GM23338 (cell line): Measurements from ENCODE around the gene OR10R2. TPM values are rescaled to one million over a fixed set of nuclear protein-coding genes. Genes with fewer than 3 reads are reported as not detected.

ENCODE experiments used
- ATAC-seq: fragments of 200-7000 bp; cut with Tn5 transposase; 3 replicates; pipeline ENCODE4 v1.9.1; 2020
- DNase-seq: peaks from one replicate; pipeline ENCODE4 v3.0.0-alpha.2; 2015; ENCODE audit warnings: low spot score
- H2AFZ ChIP-seq: fragments of 200-600 bp; sonication (generic); 2 replicates; pipeline ENCODE4 v1.8.0; 2016; ENCODE audit warnings: antibody characterized with exemption, mild to moderate bottlenecking, moderate library complexity
- H3F3A ChIP-seq: fragments of 200-600 bp; sonication (generic); replicated peaks from 2 replicates; pipeline ENCODE4 v1.8.0; 2017; ENCODE audit warnings: antibody characterized with exemption, mixed run types, low read depth
- H3K27ac ChIP-seq: fragments of 200-600 bp; sonication (generic); 2 replicates; pipeline ENCODE4 v1.6.1; 2016; ENCODE audit warnings: low read depth
- H3K27me3 ChIP-seq: fragments of 200-600 bp; sonication (generic); 2 replicates; pipeline ENCODE4 v1.8.0; 2016; ENCODE audit warnings: mild to moderate bottlenecking, mixed run types, moderate library complexity; ENCODE audit not compliant: insufficient read depth
- H3K36me3 ChIP-seq: fragments of 200-600 bp; sonication (generic); 2 replicates; pipeline ENCODE4 v1.8.0; 2016; ENCODE audit warnings: mild to moderate bottlenecking; ENCODE audit not compliant: insufficient read depth
- H3K4me1 ChIP-seq: fragments of 200-600 bp; sonication (generic); 2 replicates; pipeline ENCODE4 v1.8.0; 2016; ENCODE audit warnings: mild to moderate bottlenecking, moderate library complexity; ENCODE audit not compliant: insufficient read depth
- H3K4me2 ChIP-seq: fragments of 200-600 bp; sonication (generic); 2 replicates; pipeline ENCODE4 v1.7.1; 2017; ENCODE audit warnings: mixed run types
- H3K4me3 ChIP-seq: fragments of 200-600 bp; sonication (generic); 2 replicates; pipeline ENCODE4 v1.6.1; 2016; ENCODE audit warnings: mixed run types
- H3K79me2 ChIP-seq: fragments of 200-600 bp; sonication (generic); replicated peaks from 2 replicates; pipeline ENCODE4 v1.8.0; 2017; ENCODE audit warnings: mild to moderate bottlenecking; ENCODE audit not compliant: insufficient read depth
- H3K9me2 ChIP-seq: fragments of 200-600 bp; sonication (generic); 2 replicates; pipeline ENCODE4 v1.8.0; 2017; ENCODE audit not compliant: insufficient read depth
- H4K20me1 ChIP-seq: fragments of 200-600 bp; sonication (generic); replicated peaks from 2 replicates; pipeline ENCODE4 v1.8.0; 2017; ENCODE audit warnings: mild to moderate bottlenecking; ENCODE audit not compliant: insufficient read depth
- H3K27ac Mint-ChIP-seq: 2 replicates; pipeline ENCODE4 v1.8.0; 2020; ENCODE audit warnings: inconsistent platforms, mild to moderate bottlenecking, moderate library complexity, mixed read lengths
- H3K27me3 Mint-ChIP-seq: 3 replicates; pipeline ENCODE4 v1.8.0; 2022; ENCODE audit warnings: low read depth, mild to moderate bottlenecking, moderate library complexity, mixed read lengths, inconsistent platforms; ENCODE audit not compliant: insufficient read depth, poor library complexity
- H3K36me3 Mint-ChIP-seq: 3 replicates; pipeline ENCODE4 v1.8.0; 2021; ENCODE audit warnings: low read depth, mild to moderate bottlenecking, inconsistent platforms, moderate library complexity, mixed read lengths
- H3K4me1 Mint-ChIP-seq: 3 replicates; pipeline ENCODE4 v1.8.0; 2020; ENCODE audit warnings: mild to moderate bottlenecking, inconsistent platforms, mixed read lengths
- H3K4me3 Mint-ChIP-seq: 3 replicates; pipeline ENCODE4 v1.8.0; 2021; ENCODE audit warnings: moderate library complexity, mild to moderate bottlenecking, inconsistent platforms, mixed read lengths
- H3K9me3 Mint-ChIP-seq: 3 replicates; pipeline ENCODE4 v1.8.0; 2020; ENCODE audit warnings: moderate library complexity, mild to moderate bottlenecking, inconsistent platforms, mixed read lengths
- JUNB ChIP-seq: IDR thresholded peaks from one replicate; pipeline ENCODE4 v1.6.1; 2016; ENCODE audit warnings: antibody characterized with exemption; ENCODE audit not compliant: unreplicated experiment
- NANOG ChIP-seq: IDR thresholded peaks from 2 replicates; pipeline ENCODE4 v1.6.1; 2016; ENCODE audit warnings: antibody characterized with exemption, borderline replicate concordance
- STAT1 ChIP-seq: IDR thresholded peaks from one replicate; pipeline ENCODE4 v1.6.1; 2016; ENCODE audit warnings: antibody characterized with exemption; ENCODE audit not compliant: unreplicated experiment
- ZNF114 ChIP-seq: fragments of 250-450 bp; sonication (Bioruptor Pico); IDR thresholded peaks from 2 replicates; pipeline ENCODE4 v1.5.0; 2020; ENCODE audit warnings: mild to moderate bottlenecking, moderate library complexity
- ZNF331 ChIP-seq: fragments of 250-450 bp; sonication (Bioruptor Pico); IDR thresholded peaks from 2 replicates; pipeline ENCODE4 v1.5.0; 2020; ENCODE audit warnings: low read depth, mild to moderate bottlenecking, moderate library complexity
- polyA plus RNA-seq: library from polyadenylated mRNA; unstranded; fragments of >200 nt; fragmentation: Nextera tagmentation; extraction: Ambion mirVana; gene quantifications from 2 replicates; pipeline ENCODE4 v1.2.1, GENCODE V29; 2016
- total RNA-seq: library from RNA; depleted of rRNA; stranded (reverse); fragments of >200 nt; shearing (Covaris generic); gene quantifications from 2 replicates; pipeline ENCODE4 v1.2.3, GENCODE V29; 2014

Gene OR10R2
- total and polyA plus RNA-seq, 2 experiments from 2014 or later: not detected

DNA sequence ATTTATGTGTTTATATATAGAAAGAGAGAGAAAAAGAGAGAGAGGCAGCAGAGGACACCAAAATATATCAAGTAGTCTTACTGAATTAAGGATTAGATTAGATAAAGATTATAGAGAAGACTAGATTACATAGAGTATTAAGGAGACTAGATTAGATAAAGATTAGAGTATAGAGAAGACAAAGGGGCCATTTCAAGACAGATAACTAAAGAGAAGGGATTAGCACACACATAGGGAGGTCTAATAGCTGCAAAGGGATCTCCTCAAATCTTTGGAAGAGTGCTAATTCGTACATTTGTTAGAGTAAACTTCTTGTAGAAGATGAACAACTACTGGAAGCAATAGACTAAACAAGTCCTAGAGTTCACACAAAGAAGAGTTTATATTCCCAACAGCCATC is 48.0 kb downstream of the OR10R2 start:
- H3K9me3 Mint-ChIP-seq: no peaks in the 10 kb centered on the region
- Histone ChIP-seq H3K4me3 (no peak overlapping the region), H4K20me1 (no peaks in the 10 kb centered on the region), H3K4me2 (no peak overlapping the region), H3K27me3 (no peaks in the 10 kb centered on the region), H2AFZ (no peak overlapping the region), H3K27ac (no peak overlapping the region), H3K36me3 (no peaks in the 10 kb centered on the region), H3K79me2 (no peaks in the 10 kb centered on the region), H3K4me1 (peaks cover 24% of the 10 kb centered on the region), H3K9me2 (peaks cover 12% of the 10 kb centered on the region), H3F3A (no peaks in the 10 kb centered on the region)
- H3K4me1 Mint-ChIP-seq: peaks cover 18% of the 10 kb centered on the region
- DNase-seq: no peak
- no peak overlapping the region for H3K27ac Mint-ChIP-seq
- no peaks in the 10 kb centered on the region for H3K27me3 Mint-ChIP-seq
- TF ChIP-seq JUNB: no peak
- H3K36me3 Mint-ChIP-seq: peaks cover 5% of the 10 kb centered on the region; the same call in 2 of the 3 replicates
- H3K4me3 Mint-ChIP-seq: no peak overlapping the region
- no peak for ATAC-seq

DNA sequence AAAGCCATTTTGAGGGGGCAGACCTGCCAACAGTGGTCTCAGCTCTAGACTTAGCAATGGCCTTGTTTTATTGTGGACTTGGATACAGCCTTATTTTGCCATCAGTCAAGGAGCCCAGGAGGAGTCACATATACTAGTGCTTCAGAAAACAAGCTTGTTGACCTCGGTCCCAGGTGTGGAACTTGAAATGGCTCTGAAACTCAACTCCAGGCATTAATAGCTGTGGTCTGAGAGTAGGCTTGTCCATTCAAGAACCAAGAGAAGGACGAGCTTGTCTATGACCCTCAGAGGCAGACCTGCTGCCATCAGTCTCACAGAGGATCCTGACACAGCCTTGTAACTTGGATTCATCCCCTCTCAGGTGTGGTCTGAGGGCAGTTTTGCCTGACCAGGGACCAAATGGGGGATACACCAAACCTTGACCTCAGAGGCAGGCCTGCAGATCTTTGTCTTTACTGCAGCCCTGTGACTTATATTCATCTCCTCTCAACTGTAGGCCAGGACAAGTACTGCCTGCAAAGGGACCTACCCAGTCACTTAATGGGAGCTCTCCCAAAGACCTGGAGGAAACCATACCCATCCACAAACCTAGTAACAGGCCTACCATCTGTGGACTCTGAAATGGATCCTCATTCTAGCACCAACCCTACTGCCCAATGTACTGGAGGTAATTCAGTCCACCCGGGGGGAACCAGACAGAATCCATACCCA is 49.1 kb downstream of the OR10R2 start:
- no peaks in the 10 kb centered on the region for H3F3A ChIP-seq
- no peaks in the 10 kb centered on the region for H4K20me1 ChIP-seq
- no peaks in the 10 kb centered on the region for H3K79me2 ChIP-seq
- peaks cover 24% of the 10 kb centered on the region for H3K4me1 ChIP-seq
- Mint-ChIP-seq H3K9me3 (no peaks in the 10 kb centered on the region), H3K4me1 (peaks cover 18% of the 10 kb centered on the region), H3K27ac (no peak overlapping the region), H3K4me3 (no peak overlapping the region), H3K36me3 (peaks cover 5% of the 10 kb centered on the region; the same call in 2 of the 3 replicates), H3K27me3 (no peaks in the 10 kb centered on the region)
- ATAC-seq (no peak), DNase-seq (peak; percentile 24)
- H3K4me2 ChIP-seq: peak overlapping the region; percentile 70
- TF ChIP-seq STAT1 (no peak), NANOG (no peak), ZNF114 (CRISPR knock-in tag) (no peak)
- peak overlapping the region; percentile 74 for H3K27ac ChIP-seq
- H3K36me3 ChIP-seq: no peaks in the 10 kb centered on the region
- peak overlapping the region; percentile 18; the same call in 1 of the 2 replicates for H3K4me3 ChIP-seq
- H2AFZ ChIP-seq: no peak overlapping the region
- H3K9me2 ChIP-seq: peaks cover 8% of the 10 kb centered on the region
- no peaks in the 10 kb centered on the region for H3K27me3 ChIP-seq

DNA sequence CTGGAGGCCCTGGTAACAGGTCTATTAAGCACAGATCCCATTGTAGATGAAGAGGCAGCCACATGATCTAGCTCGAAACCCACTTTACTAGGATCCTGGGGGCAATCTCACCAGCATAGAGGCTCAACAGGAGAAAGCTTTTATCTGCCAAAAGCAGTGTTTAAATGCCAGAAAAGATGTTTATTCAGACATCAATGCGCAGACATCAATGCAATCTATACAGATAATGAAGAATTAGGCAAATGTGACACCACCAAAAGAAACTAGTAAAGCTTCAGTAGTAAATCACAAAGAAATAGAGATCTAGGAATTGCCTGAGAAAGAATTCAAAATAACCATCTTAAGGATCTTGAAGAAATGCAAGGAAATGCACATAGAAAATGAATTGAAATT is 49.6 kb downstream of the OR10R2 start:
- no peaks in the 10 kb centered on the region for H3K79me2 ChIP-seq
- Mint-ChIP-seq H3K27me3 (no peaks in the 10 kb centered on the region), H3K36me3 (peaks cover 5% of the 10 kb centered on the region; the same call in 2 of the 3 replicates), H3K9me3 (no peaks in the 10 kb centered on the region), H3K27ac (no peak overlapping the region; the same call in 1 of the 2 replicates), H3K4me3 (no peak overlapping the region), H3K4me1 (peaks cover 18% of the 10 kb centered on the region)
- H3K9me2 ChIP-seq: peaks cover 8% of the 10 kb centered on the region
- H3K27ac ChIP-seq: peak overlapping the region; percentile 74
- H3K4me3 ChIP-seq: peak overlapping the region; percentile 18
- no peak for DNase-seq
- no peak overlapping the region for H2AFZ ChIP-seq
- H4K20me1 ChIP-seq: no peaks in the 10 kb centered on the region
- no peaks in the 10 kb centered on the region for H3K36me3 ChIP-seq
- H3K4me2 ChIP-seq: peak overlapping the region; percentile 70
- no peaks in the 10 kb centered on the region for H3F3A ChIP-seq
- peaks cover 24% of the 10 kb centered on the region for H3K4me1 ChIP-seq
- no peak for ATAC-seq
- TF ChIP-seq NANOG (peak; percentile 91; the same call in 1 of the 2 replicates), ZNF331 (CRISPR knock-in tag) (no peak)
- no peaks in the 10 kb centered on the region for H3K27me3 ChIP-seq
